Activated B cell treated with CpG ODN at 0.5 μM for 24 hours (primary cell): ENCODE results near the gene UPF1. TPM values are rescaled to one million over a fixed set of nuclear protein-coding genes. Genes with fewer than 3 reads are reported as not detected.

Source experiments
- ATAC-seq: fragments of 200-7000 bp; cut with Tn5 transposase; one replicate; pipeline ENCODE4 v1.10.0; 2021; ENCODE audit warnings: low read depth, mild to moderate bottlenecking, moderate library complexity
- CTCF ChIA-PET: fragments of 350-600 bp; sonication (Branson Sonifier 250); formaldehyde crosslinking; loops from one replicate; lab custom pipeline; 2021; ENCODE audit warnings: antibody characterized with exemption; lab: Charles Lee
- POLR2A ChIA-PET: fragments of 350-600 bp; sonication (Branson Sonifier 250); formaldehyde crosslinking; loops from one replicate; lab custom pipeline; 2021; ENCODE audit warnings: antibody characterized with exemption; lab: Charles Lee
- DNase-seq: peaks from one replicate; pipeline ENCODE4 v3.0.0; 2022
- H3K27ac Mint-ChIP-seq: one replicate; pipeline ENCODE4 v1.8.0; 2020; ENCODE audit warnings: mixed read lengths
- H3K27me3 Mint-ChIP-seq: one replicate; pipeline ENCODE4 v1.8.0; 2021; ENCODE audit warnings: mixed read lengths
- H3K36me3 Mint-ChIP-seq: one replicate; pipeline ENCODE4 v1.8.0; 2021; ENCODE audit warnings: low read depth, mixed read lengths
- H3K4me1 Mint-ChIP-seq: one replicate; pipeline ENCODE4 v1.8.0; 2021; ENCODE audit warnings: mixed read lengths
- H3K4me3 Mint-ChIP-seq: one replicate; pipeline ENCODE4 v1.8.0; 2020; ENCODE audit warnings: mild to moderate bottlenecking, mixed read lengths
- H3K9me3 Mint-ChIP-seq: one replicate; pipeline ENCODE4 v1.8.0; 2020; ENCODE audit warnings: mixed read lengths
- intact Hi-C: fragments of 100-400 bp; cut with micrococcal nuclease; formaldehyde crosslinking; loops from one replicate; pipeline ENCODE4 v1.15.1; 2024
- total RNA-seq: library from RNA; stranded (reverse); gene quantifications from 2 replicates; pipeline ENCODE4 v1.2.3, GENCODE V29; 2022
- TF ChIP-seq, protein P1 (sequence below): fragments of 200-600 bp; IDR thresholded peaks from one replicate; pipeline ENCODE4 v1.8.0; 2022; ENCODE audit warnings: antibody characterized with exemption, mild to moderate bottlenecking

UPF1 gene
- total RNA-seq, 1 donor from 2014 or later, result 107 TPM

GRCh38 chr19:18895824-18896341, 64.1 kb downstream of the UPF1 start, which contains the start of gene CERS1:
CERS1 (minus strand) TSS chr19:18896158; CDS start chr19:18896072, 86 bp downstream.
- DNase-seq (no peak), ATAC-seq (peak; percentile 41)
- no peaks in the 10 kb centered on the region for H3K9me3 Mint-ChIP-seq
- peaks cover 20% of the 10 kb centered on the region for H3K27me3 Mint-ChIP-seq
- peaks cover 20% of the 10 kb centered on the region for H3K36me3 Mint-ChIP-seq
- H3K27ac Mint-ChIP-seq, result no peak within 1 kb of the TSS
- TF ChIP-seq, protein P1, sequence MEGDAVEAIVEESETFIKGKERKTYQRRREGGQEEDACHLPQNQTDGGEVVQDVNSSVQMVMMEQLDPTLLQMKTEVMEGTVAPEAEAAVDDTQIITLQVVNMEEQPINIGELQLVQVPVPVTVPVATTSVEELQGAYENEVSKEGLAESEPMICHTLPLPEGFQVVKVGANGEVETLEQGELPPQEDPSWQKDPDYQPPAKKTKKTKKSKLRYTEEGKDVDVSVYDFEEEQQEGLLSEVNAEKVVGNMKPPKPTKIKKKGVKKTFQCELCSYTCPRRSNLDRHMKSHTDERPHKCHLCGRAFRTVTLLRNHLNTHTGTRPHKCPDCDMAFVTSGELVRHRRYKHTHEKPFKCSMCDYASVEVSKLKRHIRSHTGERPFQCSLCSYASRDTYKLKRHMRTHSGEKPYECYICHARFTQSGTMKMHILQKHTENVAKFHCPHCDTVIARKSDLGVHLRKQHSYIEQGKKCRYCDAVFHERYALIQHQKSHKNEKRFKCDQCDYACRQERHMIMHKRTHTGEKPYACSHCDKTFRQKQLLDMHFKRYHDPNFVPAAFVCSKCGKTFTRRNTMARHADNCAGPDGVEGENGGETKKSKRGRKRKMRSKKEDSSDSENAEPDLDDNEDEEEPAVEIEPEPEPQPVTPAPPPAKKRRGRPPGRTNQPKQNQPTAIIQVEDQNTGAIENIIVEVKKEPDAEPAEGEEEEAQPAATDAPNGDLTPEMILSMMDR, result no peak
- POLR2A ChIA-PET, result no interaction called here
- H3K4me1 Mint-ChIP-seq, result peaks cover 18% of the 10 kb centered on the region
- CTCF ChIA-PET, result no interaction called here
- intact Hi-C loops, result no loop called here
- peak within 1 kb of the TSS; percentile 79 for H3K4me3 Mint-ChIP-seq

GRCh38 chr19:18896421-18896841, 64.7 kb downstream of the UPF1 start:
- Mint-ChIP-seq H3K4me1 (peaks cover 18% of the 10 kb centered on the region), H3K9me3 (no peaks in the 10 kb centered on the region), H3K4me3 (peak overlapping the region; percentile 79), H3K27me3 (peaks cover 20% of the 10 kb centered on the region), H3K36me3 (peaks cover 23% of the 10 kb centered on the region), H3K27ac (no peak overlapping the region)
- intact Hi-C loops, result no loop called here
- POLR2A ChIA-PET, result no interaction called here
- TF ChIP-seq, protein P1, result no peak
- CTCF ChIA-PET, result no interaction called here
- DNase-seq (no peak), ATAC-seq (no peak)

GRCh38 chr19:18897094-18898029, 65.6 kb downstream of the UPF1 start:
- POLR2A ChIA-PET, result no interaction called here
- Mint-ChIP-seq H3K27ac (peak overlapping the region; percentile 4), H3K4me3 (peak overlapping the region; percentile 2), H3K27me3 (peaks cover 20% of the 10 kb centered on the region), H3K9me3 (no peaks in the 10 kb centered on the region), H3K36me3 (peaks cover 26% of the 10 kb centered on the region), H3K4me1 (peaks cover 18% of the 10 kb centered on the region)
- DNase-seq (no peak), ATAC-seq (no peak)
- CTCF ChIA-PET, result no interaction called here
- TF ChIP-seq, protein P1, result no peak
- intact Hi-C loops, result no loop called here

GRCh38 chr19:18898081-18898606, 66.4 kb downstream of the UPF1 start:
- CTCF ChIA-PET, result no interaction called here
- no peak for DNase-seq
- peaks cover 28% of the 10 kb centered on the region for H3K36me3 Mint-ChIP-seq
- no peak overlapping the region for H3K4me3 Mint-ChIP-seq
- no peak overlapping the region for H3K27ac Mint-ChIP-seq
- intact Hi-C loops, result no loop called here
- TF ChIP-seq, protein P1, result no peak
- no peaks in the 10 kb centered on the region for H3K9me3 Mint-ChIP-seq
- no peak for ATAC-seq
- peaks cover 18% of the 10 kb centered on the region for H3K4me1 Mint-ChIP-seq
- peaks cover 18% of the 10 kb centered on the region for H3K27me3 Mint-ChIP-seq
- POLR2A ChIA-PET, result interaction anchor here (0.7 kb wide), 1 partner anchor 194 kb away, joined by 8 read pairs; no protein-coding TSS in a partner anchor
